ENCODE results near the gene IGF1R.

IGF1R gene

GRCh38 chr15:98841419-98841970, 193.2 kb downstream of the IGF1R start:
- no peak for DNase-seq

GRCh38 chr15:98842192-98842972, 194.0 kb downstream of the IGF1R start:
- DNase-seq: no peak

- DNase-seq: no peak
Observed at GRCh38 chr15:98842973-98843285, 194.6 kb downstream of the IGF1R start.

GRCh38 chr15:98843844-98844243, 195.5 kb downstream of the IGF1R start:
- no peak for DNase-seq

- DNase-seq: no peak
Observed at GRCh38 chr15:98844261-98844660, 195.9 kb downstream of the IGF1R start.

GRCh38 chr15:98845138-98845884, 197.0 kb downstream of the IGF1R start:
- DNase-seq: no peak

GRCh38 chr15:98850961-98851572, 202.7 kb downstream of the IGF1R start:
- DNase-seq: peak; percentile 28

GRCh38 chr15:98853161-98853560, 204.8 kb downstream of the IGF1R start:
- DNase-seq: peak; percentile 39

GRCh38 chr15:98853617-98854420, 205.5 kb downstream of the IGF1R start:
- DNase-seq: no peak

GRCh38 chr15:98854496-98854895, 206.2 kb downstream of the IGF1R start:
- DNase-seq: no peak

GRCh38 chr15:98855067-98855814, 206.9 kb downstream of the IGF1R start:
- DNase-seq: no peak

GRCh38 chr15:98855815-98856531, 207.6 kb downstream of the IGF1R start:
- DNase-seq: no peak

- no peak for DNase-seq
Observed at GRCh38 chr15:98856532-98856907, 208.2 kb downstream of the IGF1R start.

- DNase-seq: no peak
Observed at GRCh38 chr15:98858610-98859023, 210.3 kb downstream of the IGF1R start.

- no peak for DNase-seq
Observed at GRCh38 chr15:98859149-98859548, 210.8 kb downstream of the IGF1R start.

- DNase-seq: no peak
Observed at GRCh38 chr15:98860281-98861041, 212.1 kb downstream of the IGF1R start.

GRCh38 chr15:98861188-98861587, 212.8 kb downstream of the IGF1R start:
- no peak for DNase-seq

GRCh38 chr15:98863983-98864382, 215.6 kb downstream of the IGF1R start:
- no peak for DNase-seq

GRCh38 chr15:98865397-98866339, 217.3 kb downstream of the IGF1R start:
- peak; percentile 12 for DNase-seq
